ENCODE results near the gene TCF12.

Gene TCF12

DNA sequence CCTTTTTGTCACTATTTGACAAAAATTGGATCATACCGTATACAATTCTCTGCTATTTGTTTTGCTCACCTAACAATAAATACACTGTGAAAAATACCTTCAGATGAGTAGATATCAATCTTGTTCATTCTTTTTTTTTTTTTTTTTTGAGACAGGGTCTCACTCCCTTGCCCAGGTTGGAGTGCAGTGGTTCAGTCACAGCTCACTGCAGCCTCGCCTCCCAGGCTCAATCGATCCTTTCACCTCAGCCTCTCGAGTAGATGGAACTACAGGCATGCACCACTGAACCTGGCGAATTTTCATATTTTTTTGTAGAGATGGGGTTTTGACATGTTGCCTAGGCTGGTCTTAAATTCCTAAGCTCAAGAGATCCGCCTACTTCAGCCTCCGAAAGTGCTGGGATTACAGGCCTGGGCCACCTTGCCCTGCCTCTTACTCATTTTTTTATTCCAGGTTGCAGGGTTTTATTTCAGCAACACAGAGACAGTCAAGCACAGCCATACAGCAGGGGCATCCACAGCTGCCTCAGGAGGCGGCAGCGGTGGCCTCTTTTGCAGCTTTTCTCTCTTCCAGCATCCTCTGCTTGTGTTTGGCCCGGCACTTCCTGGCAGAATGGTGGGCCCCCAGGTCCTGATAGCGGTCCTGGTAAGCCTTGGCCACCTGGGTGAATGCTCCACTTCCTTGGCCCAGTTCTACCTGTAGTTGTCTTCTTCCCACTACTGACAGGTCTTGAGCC lies 406.7 kb downstream of the TCF12 start:
- TF ChIP-seq POLR2AphosphoS5 (IDR thresholded peaks at IDR 0.05; ENCODE audit: low read depth) (no peak), SPI1 (IDR thresholded peaks at IDR 0.05; ENCODE audit: borderline replicate concordance, low read depth) (no peak), GABPA (IDR thresholded peaks at IDR 0.05; ENCODE audit: low read depth) (no peak)
- TF ChIP-seq, protein P1, sequence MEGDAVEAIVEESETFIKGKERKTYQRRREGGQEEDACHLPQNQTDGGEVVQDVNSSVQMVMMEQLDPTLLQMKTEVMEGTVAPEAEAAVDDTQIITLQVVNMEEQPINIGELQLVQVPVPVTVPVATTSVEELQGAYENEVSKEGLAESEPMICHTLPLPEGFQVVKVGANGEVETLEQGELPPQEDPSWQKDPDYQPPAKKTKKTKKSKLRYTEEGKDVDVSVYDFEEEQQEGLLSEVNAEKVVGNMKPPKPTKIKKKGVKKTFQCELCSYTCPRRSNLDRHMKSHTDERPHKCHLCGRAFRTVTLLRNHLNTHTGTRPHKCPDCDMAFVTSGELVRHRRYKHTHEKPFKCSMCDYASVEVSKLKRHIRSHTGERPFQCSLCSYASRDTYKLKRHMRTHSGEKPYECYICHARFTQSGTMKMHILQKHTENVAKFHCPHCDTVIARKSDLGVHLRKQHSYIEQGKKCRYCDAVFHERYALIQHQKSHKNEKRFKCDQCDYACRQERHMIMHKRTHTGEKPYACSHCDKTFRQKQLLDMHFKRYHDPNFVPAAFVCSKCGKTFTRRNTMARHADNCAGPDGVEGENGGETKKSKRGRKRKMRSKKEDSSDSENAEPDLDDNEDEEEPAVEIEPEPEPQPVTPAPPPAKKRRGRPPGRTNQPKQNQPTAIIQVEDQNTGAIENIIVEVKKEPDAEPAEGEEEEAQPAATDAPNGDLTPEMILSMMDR (IDR thresholded peaks at IDR 0.05; ENCODE audit: insufficient read depth, low read length), result no peak
- TF ChIP-seq, protein P2, sequence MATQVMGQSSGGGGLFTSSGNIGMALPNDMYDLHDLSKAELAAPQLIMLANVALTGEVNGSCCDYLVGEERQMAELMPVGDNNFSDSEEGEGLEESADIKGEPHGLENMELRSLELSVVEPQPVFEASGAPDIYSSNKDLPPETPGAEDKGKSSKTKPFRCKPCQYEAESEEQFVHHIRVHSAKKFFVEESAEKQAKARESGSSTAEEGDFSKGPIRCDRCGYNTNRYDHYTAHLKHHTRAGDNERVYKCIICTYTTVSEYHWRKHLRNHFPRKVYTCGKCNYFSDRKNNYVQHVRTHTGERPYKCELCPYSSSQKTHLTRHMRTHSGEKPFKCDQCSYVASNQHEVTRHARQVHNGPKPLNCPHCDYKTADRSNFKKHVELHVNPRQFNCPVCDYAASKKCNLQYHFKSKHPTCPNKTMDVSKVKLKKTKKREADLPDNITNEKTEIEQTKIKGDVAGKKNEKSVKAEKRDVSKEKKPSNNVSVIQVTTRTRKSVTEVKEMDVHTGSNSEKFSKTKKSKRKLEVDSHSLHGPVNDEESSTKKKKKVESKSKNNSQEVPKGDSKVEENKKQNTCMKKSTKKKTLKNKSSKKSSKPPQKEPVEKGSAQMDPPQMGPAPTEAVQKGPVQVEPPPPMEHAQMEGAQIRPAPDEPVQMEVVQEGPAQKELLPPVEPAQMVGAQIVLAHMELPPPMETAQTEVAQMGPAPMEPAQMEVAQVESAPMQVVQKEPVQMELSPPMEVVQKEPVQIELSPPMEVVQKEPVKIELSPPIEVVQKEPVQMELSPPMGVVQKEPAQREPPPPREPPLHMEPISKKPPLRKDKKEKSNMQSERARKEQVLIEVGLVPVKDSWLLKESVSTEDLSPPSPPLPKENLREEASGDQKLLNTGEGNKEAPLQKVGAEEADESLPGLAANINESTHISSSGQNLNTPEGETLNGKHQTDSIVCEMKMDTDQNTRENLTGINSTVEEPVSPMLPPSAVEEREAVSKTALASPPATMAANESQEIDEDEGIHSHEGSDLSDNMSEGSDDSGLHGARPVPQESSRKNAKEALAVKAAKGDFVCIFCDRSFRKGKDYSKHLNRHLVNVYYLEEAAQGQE (IDR thresholded peaks at IDR 0.05; ENCODE audit: insufficient replicate concordance, low read depth), result no peak
- Histone ChIP-seq H3K27me3 (ENCODE audit: insufficient read depth, poor library complexity, severe bottlenecking) (no peaks in the 10 kb centered on the region), H3K4me3 (replicated peaks; ENCODE audit: insufficient read depth, low read length) (no peak overlapping the region), H3K27ac (replicated peaks) (no peak overlapping the region)
- no peak for DNase-seq (ENCODE audit: low read depth in 1 of 2, low spot score in 1 of 2)

DNA sequence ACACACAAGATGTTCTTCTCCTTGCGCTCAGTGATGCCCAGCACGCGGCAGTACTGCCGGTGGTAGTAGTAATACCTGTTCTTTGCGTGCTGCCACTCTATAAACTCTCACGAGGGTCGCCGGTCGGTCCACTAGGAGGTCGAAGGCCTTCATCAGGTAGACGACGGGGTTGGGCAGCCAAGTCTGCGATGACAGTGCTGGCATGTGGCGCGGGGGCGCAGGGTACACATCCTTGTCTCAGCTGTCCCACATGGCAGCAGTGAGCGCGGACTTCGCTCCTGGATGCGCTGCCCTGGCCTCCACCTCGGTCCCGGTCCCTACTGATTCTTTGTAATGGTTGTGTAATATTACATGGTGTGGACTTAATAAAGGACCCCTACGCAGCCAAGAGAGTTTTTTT lies 407.8 kb downstream of the TCF12 start:
- TF ChIP-seq GABPA (IDR thresholded peaks at IDR 0.05; ENCODE audit: low read depth) (no peak), POLR2AphosphoS5 (IDR thresholded peaks at IDR 0.05; ENCODE audit: low read depth) (no peak), SPI1 (IDR thresholded peaks at IDR 0.05; ENCODE audit: borderline replicate concordance, low read depth) (no peak)
- TF ChIP-seq, protein P1 (IDR thresholded peaks at IDR 0.05; ENCODE audit: insufficient read depth, low read length), result no peak
- TF ChIP-seq, protein P2 (IDR thresholded peaks at IDR 0.05; ENCODE audit: insufficient replicate concordance, low read depth), result no peak
- H3K27me3 ChIP-seq (ENCODE audit: insufficient read depth, poor library complexity, severe bottlenecking), result no peaks in the 10 kb centered on the region
- no peak overlapping the region for H3K4me3 ChIP-seq (replicated peaks; ENCODE audit: insufficient read depth, low read length)
- no peak overlapping the region for H3K27ac ChIP-seq (replicated peaks)
- no peak for DNase-seq (ENCODE audit: low read depth in 1 of 2, low spot score in 1 of 2)

DNA sequence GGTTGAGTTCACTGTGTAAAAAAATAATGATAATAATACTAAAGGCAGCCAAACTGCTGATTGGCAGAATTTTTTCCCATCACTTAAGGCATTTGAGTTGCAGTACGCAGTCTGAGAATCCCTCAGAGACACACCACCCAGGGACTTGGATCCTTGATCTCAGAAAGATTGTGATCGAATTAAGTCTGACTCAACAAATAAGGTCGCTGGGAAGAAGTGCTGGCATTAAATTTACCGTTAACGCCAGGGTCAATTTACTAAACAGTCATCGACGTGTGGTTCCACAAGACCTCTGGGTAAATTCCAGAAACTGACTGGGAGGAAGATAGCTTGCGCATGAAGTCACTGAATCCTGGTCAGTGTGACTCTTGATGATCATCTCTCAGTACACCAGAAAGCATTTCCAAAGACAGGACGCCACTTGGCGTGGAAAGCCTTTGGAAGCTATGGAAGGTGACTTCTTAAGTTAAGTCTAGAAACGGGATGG lies 409.6 kb downstream of the TCF12 start:
- no peak for DNase-seq (ENCODE audit: low read depth in 1 of 2, low spot score in 1 of 2)
- H3K4me3 ChIP-seq (replicated peaks; ENCODE audit: insufficient read depth, low read length), result no peak overlapping the region
- no peaks in the 10 kb centered on the region for H3K27me3 ChIP-seq (ENCODE audit: insufficient read depth, poor library complexity, severe bottlenecking)
- H3K27ac ChIP-seq (replicated peaks), result no peak overlapping the region
- TF ChIP-seq, protein P1 (IDR thresholded peaks at IDR 0.05; ENCODE audit: insufficient read depth, low read length), result no peak
- TF ChIP-seq SPI1 (IDR thresholded peaks at IDR 0.05; ENCODE audit: borderline replicate concordance, low read depth), result no peak
- TF ChIP-seq POLR2AphosphoS5 (IDR thresholded peaks at IDR 0.05; ENCODE audit: low read depth), result no peak
- TF ChIP-seq, protein P2 (IDR thresholded peaks at IDR 0.05; ENCODE audit: insufficient replicate concordance, low read depth), result no peak
- no peak for TF ChIP-seq GABPA (IDR thresholded peaks at IDR 0.05; ENCODE audit: low read depth)

Measured in HL-60 (cell line).